HG02852 (cell line): ENCODE results near the gene CYP4F3.
"Not testable (repeated sequence)": the region's sequence is repeated elsewhere in the genome, so short reads cannot be mapped to it uniquely, and the experiment has no call there.

Source experiments
- ATAC-seq: cut with Tn5 transposase; IDR thresholded peaks from one replicate; pipeline ENCODE4 v1.9.1; 2021; ENCODE audit warnings: mild to moderate bottlenecking, moderate library complexity; ENCODE audit not compliant: unreplicated experiment

Gene CYP4F3

DNA sequence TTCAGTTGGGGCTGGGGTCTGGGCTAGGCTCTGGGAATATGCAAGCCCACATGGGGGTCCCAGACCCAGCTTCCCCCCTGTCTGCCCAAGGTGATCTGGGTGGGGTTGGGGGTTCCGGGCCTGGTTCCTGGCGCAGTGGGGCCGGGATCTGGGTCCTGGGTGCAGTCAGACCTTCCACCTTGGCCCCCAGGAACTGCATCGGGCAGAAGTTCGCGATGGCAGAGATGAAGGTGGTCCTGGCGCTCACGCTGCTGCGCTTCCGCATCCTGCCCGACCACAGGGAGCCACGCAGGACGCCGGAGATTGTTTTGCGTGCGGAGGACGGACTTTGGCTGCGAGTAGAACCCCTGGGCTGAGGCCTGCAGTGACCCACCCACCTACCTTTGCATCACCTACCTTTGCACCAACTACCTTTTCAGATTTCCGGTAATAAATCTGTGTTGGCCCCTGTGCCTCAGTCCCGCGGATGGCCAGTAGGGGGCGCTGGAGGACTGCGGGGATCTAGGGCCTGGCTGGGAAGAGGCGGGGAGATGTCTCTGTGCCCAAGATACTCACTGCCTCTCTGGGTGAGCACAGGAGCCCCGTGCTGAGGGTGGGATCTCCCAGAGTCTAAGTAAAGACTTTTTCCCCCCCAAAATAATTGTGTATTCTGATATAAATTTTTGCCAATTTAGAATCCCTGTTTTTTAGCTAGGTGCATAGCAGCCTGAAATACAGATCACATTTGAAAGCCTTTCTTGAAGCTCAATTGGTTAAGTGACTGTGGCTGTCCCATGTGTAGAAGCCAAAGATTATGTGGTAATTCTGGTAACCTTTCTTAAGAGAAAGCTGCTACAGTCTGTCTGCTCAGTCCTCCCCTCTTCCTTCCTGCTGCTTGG is 11.5 kb upstream of the CYP4F3 start:
- no peak for ATAC-seq

DNA sequence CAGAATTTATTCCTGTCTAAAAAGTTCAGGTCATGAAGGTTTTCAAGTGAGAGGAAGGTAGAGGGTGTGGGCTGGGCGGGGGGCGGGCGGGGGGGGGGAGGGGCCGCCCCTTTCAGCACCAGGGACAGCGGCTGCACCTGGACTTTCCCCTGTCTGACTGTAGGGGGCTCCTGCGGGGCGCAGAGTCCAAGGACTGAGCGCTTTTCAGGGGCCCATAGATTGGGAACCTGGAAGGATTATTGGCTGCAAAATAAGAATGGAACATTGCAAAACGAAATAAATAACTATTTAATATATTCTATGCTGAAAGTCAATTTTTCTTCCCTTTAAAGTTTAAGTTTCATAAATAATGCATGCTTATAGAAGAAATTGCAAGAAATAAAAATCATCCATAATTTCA is 8.9 kb upstream of the CYP4F3 start:
- no peak for ATAC-seq

DNA sequence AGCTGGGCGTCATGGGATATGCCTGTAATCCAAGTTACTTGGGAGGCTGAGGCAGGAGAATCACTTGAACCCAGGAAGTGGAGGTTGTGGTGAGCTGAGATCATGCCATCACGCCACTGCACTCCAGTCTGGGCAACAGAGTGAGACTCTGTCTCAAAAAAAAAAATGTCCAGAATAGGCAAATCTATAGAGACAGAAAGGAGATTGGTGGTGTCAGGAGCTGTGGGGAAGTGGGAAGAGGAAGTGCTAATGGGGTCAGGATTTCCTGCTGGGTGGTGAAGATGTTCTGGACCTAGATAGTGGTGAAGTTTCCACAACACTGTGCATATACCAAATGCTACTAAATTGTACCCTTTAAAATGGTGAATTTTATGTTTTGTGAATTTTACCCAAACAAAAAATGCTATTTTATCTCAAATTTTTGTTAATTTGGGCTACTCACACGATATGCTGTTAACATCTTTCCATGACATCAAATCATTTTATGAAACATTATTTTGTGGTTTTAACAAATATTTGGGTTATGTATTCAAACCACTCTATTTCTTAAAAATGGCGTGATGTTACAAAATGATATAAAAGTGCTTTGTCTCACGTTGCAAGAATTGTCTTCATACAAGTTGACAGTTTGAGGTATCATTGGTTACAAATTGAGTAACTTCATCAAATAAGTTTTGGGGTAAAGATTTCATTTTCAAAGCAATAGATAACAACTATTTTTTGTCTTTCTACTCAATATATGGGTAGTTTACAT is 7.4 kb upstream of the CYP4F3 start:
- ATAC-seq, result no peak

- no peak for ATAC-seq
Observed at GRCh38 chr19:15634105-15634504, 6.6 kb upstream of the CYP4F3 start.

- no peak for ATAC-seq
Observed at GRCh38 chr19:15635016-15635805, 5.5 kb upstream of the CYP4F3 start.

- ATAC-seq, result no peak
Observed at GRCh38 chr19:15636026-15636425, 4.7 kb upstream of the CYP4F3 start.

DNA sequence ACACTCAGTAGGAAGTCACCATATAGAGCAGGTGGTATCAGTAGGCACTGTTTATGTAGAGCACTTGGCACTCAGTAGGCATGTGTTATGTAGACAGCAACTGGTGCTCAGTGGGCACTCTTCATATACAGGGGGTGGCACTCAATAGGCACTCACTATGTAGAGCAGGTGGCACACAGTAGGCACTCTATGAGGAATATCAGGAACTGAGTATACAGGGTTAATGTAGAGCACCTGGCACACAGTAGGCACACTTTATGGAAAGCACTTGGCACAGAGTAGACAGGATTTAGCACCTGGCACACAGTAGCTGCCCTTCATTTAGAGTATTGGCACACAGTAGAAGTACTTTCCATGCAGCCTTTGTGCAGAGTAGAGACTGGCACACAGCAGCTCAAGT is 1.1 kb upstream of the CYP4F3 start:
- no peak for ATAC-seq

GRCh38 chr19:15640904-15641597 is 354 bp downstream of the CYP4F3 start:
- no peak for ATAC-seq

DNA sequence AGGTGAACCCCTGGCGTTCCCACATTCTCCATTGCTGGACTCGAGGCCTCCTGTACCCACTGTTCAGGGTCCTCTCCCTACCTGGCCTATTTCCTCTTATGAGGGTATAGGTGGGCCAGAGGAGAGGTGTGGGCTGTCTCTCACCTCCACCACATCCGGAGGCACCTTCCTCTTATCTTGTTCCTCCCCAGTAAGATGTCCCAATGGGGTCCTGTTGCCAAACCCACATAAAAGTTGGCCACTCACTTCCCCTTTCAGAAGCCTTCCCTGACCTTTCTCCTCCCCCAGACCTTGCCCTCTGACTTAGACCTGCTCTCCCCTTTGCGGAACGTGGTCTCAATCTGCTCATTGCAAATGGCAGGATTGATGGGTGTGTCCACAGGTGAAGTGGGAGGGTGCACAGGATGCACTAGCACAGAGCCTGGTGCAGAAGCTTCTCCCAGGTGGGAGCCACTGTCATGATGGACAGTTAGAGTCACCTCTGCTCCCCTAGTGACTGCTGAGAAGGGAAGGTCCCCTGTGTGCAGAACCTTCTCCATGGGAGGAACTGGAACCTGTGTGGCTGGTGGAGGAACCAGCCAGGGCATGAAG is 1.3 kb downstream of the CYP4F3 start:
- no peak for ATAC-seq

GRCh38 chr19:15642807-15643206 is 2.1 kb downstream of the CYP4F3 start:
- no peak for ATAC-seq

- no peak for ATAC-seq
Observed at GRCh38 chr19:15643387-15643786, 2.7 kb downstream of the CYP4F3 start.

GRCh38 chr19:15644066-15644741 is 3.5 kb downstream of the CYP4F3 start:
- ATAC-seq, result no peak

GRCh38 chr19:15644816-15645215 is 4.1 kb downstream of the CYP4F3 start:
- no peak for ATAC-seq

GRCh38 chr19:15649526-15649925 is 8.8 kb downstream of the CYP4F3 start:
- no peak for ATAC-seq

DNA sequence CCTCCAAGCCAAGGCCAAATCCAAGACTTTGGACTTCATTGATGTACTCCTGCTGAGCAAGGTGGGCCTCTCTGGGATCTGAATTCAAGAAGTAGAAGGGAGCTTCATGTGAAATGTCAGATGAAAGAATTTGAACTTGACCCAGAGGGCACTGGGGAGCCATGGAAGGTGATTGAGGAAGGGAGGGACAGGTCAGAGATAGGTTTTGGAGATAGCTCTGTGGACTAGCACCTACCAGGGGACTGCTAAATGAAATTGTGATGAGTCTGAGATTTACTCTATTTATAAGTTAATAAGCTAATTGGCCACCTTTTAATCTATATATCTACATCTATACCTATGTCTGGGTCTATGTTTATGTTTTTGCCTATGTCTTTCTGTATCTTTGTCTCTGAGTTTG is 9.4 kb downstream of the CYP4F3 start:
- not testable (repeated sequence) for ATAC-seq

- no peak for ATAC-seq
Observed at GRCh38 chr19:15651791-15652190, 11.1 kb downstream of the CYP4F3 start.

DNA sequence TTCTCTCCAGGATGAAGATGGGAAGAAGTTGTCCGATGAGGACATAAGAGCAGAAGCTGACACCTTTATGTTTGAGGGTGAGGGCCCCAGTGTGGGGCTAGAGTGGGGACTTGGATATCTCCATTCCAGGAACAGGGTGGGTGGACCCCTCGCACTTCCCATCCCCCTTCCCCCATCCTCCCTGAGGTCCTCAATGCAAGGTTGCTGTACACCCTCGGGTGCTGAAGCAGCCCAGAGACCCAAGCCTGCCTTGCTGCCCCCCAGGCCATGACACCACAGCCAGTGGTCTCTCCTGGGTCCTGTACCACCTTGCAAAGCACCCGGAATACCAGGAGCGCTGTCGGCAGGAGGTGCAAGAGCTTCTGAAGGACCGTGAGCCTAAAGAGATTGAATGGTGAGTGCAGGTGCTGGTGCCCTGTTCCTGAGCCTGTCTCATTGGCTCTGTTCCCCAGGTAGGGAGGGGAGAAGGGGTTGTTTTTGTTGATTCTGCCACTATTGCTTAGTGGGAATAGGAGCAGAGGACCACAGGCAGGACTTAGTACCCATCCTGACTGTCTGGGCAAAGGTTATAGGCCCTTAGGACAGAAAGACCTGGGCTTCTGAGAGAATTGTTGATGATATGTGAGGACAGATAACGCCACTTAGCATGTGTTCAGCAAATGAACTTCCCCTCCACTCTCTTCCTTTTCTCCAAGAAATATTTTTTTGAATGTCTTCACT is 12.0 kb downstream of the CYP4F3 start:
- ATAC-seq, result no peak

GRCh38 chr19:15656467-15656866 is 15.8 kb downstream of the CYP4F3 start:
- no peak for ATAC-seq

DNA sequence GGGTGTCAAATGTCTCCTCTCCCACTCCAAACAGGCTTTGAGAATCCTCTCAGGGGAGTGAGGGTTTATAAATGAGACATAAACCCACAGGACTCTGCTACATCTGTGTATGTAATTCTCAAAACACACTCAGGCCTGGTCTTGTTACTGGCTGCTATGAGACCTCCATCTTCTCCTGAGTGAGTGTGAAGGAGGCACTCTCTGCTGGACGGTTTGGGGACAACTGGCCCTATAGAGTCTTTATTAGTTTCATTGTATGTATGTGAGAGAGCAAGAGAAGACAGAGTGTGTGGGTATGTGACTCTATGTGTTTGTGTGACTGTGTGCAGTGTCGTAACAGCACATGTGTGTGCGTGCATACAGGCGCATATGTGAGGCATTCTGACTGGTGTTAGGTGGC is 22.6 kb downstream of the CYP4F3 start:
- no peak for ATAC-seq
